Ramos (cell line): Measurements from ENCODE around the gene PPP1R14B.

Source experiments
- in situ Hi-C: fragments of 300-500 bp; cut with MboI; formaldehyde crosslinking; loops from one replicate; pipeline ENCODE4 v1.14.3; 2022; ENCODE audit warnings: low sequenced_read_pairs; ENCODE audit not compliant: unreplicated experiment

PPP1R14B gene

DNA sequence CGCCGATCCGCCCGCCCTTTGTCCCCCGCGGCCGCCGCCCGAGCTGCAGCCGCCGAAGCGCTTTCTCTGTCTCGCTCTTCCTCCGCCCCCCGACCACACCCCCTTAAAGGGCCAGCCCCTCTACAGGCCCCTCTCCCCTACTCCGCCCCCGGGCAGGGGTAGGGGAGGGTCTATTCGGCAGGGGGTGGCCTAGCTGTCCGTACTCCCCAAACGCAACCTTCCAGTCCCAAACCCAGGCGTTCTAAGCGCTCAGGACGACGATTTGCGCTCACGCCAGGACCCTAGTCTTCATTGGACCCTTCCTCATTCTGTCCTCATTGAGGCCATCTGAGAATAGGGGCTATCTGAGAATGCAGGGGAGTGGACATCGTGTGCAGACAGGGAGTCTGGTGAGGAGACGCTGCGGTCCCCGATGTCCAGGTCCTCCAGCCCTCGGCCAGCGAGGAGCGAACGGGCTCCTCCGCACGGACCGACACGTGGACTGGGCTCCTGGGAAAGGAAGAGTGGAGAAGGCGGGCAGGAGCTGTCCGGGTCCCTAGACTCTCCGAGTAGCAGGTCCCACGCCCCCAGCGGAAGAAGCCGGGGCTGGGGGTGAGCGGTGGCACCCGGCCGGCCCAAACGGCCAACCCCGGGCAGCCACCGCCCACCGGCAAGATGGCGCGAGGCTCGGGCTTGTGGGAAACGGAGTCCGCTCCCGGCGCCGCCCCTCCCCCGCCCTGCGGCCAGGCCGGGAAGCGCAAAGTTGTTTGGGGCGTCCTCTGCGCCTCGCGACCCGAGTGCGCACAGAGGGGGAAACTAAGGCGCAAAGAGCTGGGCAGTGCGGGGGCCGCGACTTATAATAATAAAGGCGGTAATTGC lies at the start of gene PPP1R14B:
Gene PPP1R14B, minus strand, starts transcription at position 73 of the 858 bp plus-strand sequence. CDS start 270 bp downstream, outside the sequence.
- in situ Hi-C loops: loop anchor here (25.0 kb wide), 3 partner anchors 890 to 1635 kb away; partner anchors contain the start of genes B3GAT3, EML3, MTA2 and ROM1

GRCh38 chr11:64296236-64296635 lies 49.5 kb upstream of the PPP1R14B start:
- in situ Hi-C loops: loop anchor here (10.0 kb wide), 1 partner anchor 301 kb away; no protein-coding TSS in a partner anchor

DNA sequence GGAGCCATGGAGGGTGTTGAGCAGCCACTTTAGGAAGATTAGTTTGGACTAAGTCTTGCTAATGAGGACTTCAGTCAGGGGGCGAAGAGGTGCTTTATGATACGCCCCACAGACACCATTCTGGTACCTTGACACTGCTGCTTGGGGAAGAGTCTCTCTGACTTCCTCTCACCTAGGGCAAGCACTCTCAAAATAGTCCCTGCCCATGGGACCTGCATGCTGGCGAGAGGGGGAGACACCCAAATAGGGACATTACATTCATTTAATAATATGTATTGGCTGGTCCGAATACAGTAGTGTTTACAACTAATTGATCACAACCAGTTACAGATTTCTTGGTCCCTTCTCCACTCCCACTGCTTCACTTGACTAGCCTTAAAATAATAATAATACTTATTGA lies 49.0 kb upstream of the PPP1R14B start:
- in situ Hi-C loops: loop anchor here (10.0 kb wide), 1 partner anchor 301 kb away; no protein-coding TSS in a partner anchor

DNA sequence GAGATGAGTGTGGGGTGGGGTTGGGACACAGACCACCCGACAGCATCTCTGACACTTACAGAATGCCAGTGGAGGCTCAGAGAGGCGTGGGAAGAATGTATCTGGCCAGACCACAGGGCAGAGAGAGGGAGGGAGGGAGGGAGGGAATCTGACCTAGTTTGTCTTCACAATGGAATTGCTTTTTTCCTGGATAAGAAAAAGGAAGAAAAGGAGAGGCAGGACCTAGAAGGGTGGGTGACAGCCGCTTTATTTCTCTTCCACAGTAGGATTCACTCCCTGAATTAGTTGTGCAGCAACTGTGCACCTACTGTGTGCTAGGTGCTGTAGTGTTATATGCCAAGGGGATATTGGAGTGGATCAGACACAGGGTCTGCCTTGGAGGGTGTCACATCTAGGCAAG lies 48.0 kb upstream of the PPP1R14B start:
- in situ Hi-C loops: loop anchor here (10.0 kb wide), 1 partner anchor 300 kb away; no protein-coding TSS in a partner anchor

GRCh38 chr11:64292460-64293254 lies 45.9 kb upstream of the PPP1R14B start:
- in situ Hi-C loops: loop anchor here (10.0 kb wide), 1 partner anchor 298 kb away; no protein-coding TSS in a partner anchor

DNA sequence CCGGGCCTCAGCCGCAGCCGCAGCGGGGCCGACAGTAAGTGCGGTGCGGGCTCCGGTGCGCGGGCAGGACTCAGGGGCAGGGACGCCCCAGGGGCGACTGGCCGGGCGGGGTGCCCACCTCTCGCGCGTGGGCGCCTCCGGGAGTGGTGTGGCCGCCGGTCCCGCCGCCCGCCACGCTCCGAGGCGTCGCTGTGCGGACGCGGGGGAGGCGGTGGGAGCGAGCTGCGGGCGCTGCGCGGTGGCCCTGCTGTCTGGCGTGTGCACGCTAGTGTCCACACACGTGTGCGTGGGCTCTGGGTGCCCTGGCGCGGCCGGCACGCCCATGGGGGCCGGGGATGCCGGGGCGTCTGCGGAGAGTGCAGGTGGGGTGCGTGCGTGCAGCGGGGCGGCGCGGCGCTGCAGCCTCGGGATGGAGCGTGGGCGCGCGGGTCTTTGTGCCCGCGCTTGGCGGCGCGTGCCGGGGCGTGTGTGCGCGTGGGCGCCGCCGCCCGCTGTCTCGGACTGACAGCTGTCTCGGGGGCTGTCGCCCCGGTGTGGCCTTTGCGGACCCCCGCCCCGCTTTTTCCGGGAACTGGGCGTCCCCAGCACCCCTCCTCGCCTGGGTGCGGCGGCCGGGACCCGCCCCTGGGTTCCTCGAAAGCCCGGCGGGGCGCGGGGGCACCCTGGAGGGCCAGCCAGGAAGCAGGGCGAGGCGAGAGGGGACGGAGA lies 45.2 kb upstream of the PPP1R14B start:
- in situ Hi-C loops: loop anchor here (10.0 kb wide), 1 partner anchor 297 kb away; no protein-coding TSS in a partner anchor

DNA sequence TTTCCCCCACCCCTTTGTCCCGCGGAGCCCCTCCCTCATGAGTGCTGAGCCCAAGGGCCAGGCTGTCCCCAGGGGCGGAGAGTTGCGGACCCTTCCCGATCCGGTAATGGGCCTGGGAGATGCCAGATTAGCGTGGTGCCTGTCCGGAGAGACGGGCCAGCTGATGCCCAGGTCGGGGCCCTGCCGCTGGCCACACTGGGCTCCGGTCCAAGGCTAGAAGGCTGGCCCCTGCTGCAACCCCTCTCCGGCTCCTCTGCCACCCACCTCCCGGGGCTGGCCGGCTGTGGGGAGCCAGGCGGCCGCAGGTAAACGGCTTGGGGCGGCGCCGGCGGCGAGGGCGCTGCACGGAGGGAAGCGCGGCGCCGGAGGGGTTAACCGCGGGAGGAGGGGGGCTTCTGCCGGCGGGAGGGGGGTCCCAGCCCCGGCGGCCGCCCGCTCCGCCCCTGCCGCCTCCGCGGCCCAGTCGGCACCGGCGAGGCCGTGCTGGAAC lies 44.6 kb upstream of the PPP1R14B start, which contains the start of gene KCNK4:
Gene KCNK4, plus strand, starts transcription at position 41 of the 490 bp plus-strand sequence. CDS start 1,717 bp downstream, outside the sequence.
- in situ Hi-C loops: loop anchor here (10.0 kb wide), 1 partner anchor 297 kb away; no protein-coding TSS in a partner anchor

GRCh38 chr11:64290352-64291261 lies 43.9 kb upstream of the PPP1R14B start:
- in situ Hi-C loops: loop anchor here (10.0 kb wide), 1 partner anchor 296 kb away; no protein-coding TSS in a partner anchor

DNA sequence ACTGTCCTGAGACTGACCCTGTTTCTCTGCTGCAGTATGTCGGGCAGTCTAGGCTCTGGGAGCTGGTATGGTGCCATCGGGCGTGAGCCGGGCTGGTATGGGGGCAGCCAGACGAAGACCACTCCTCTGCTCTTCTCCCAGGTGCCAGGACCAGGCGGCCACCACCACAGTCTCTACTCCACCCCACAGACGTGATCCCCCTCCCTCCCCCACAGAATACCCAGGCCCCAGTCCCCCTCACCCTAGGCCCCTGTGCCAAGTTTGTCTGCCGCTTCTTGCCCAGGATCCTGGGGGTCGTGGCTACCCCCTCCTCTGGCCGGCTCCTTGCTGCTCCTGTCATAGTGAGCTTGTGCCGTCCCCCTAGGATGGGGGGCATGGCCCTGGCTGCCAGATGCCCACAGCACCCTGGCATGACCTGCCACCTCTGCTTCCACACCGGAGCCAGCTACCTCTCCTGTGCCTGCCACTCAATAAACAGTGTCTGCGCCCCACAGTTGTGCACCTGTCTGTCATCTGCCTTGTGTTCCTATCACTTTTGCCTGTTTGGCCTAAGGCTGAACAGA lies 42.3 kb upstream of the PPP1R14B start:
- in situ Hi-C loops: no loop called here

DNA sequence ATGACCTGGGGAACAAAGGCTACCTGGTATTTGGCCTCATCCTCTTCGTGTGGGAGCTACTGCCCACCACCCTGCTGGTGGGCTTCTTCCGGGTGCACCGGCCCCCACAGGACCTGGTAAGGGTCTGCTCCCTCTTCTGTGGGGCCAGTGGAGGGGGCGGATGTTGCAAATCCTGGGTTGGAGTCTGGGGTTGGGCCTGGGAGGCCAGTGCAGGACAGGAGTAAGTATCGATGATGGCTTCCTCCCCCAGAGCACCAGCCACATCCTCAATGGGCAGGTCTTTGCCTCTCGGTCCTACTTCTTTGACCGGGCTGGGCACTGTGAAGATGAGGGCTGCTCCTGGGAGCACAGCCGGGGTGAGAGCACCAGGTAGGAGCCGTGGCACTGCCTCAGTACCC lies 41.6 kb upstream of the PPP1R14B start:
- in situ Hi-C loops: no loop called here

GRCh38 chr11:64287676-64288352 lies 41.1 kb upstream of the PPP1R14B start:
- in situ Hi-C loops: no loop called here

GRCh38 chr11:64286801-64287159 lies 40.0 kb upstream of the PPP1R14B start:
- in situ Hi-C loops: no loop called here

DNA sequence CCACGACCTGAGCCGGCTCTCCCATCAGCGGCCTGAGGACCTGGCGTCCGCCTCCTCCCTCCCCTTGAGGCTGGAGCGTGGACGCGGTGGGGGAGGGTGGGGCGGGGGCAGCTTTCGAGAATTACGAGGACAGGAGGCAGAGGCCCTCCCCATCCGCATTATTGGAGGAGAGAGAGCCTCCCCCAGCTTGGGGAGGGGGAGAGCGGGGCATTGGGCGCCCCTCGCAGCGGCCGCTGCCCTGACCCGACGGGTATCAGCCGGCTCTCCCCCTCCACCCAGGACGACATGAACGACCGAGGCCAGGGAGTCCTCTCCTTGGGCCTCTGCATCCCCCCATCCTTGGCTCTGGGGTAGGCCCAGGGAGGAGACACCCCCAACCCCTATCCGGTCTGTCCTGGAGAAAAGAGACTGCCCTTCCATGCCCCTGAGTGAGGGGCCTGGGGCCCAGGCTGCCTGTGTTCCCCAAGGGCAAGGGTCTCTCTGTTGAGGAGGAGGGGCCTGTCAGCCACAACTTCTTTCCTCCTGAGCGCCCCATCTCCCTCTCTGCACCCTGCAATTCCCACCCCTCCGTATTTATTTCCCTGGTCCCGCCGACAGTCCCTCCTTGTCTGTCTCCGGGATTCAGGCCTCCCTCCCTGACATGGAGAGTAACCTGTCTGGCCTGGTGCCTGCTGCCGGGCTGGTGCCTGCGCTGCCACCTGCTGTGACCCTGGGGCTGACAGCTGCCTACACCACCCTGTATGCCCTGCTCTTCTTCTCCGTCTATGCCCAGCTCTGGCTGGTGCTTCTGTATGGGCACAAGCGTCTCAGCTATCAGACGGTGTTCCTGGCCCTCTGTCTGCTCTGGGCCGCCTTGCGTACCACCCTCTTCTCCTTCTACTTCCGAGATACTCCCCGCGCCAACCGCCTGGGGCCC lies 39.4 kb upstream of the PPP1R14B start:
- in situ Hi-C loops: no loop called here

- in situ Hi-C loops: no loop called here
Measured at GRCh38 chr11:64284962-64285884, 38.5 kb upstream of the PPP1R14B start, which contains the start of gene GPR137. GPR137 (plus strand) TSS chr11:64285848; CDS start chr11:64286525, 677 bp downstream.

DNA sequence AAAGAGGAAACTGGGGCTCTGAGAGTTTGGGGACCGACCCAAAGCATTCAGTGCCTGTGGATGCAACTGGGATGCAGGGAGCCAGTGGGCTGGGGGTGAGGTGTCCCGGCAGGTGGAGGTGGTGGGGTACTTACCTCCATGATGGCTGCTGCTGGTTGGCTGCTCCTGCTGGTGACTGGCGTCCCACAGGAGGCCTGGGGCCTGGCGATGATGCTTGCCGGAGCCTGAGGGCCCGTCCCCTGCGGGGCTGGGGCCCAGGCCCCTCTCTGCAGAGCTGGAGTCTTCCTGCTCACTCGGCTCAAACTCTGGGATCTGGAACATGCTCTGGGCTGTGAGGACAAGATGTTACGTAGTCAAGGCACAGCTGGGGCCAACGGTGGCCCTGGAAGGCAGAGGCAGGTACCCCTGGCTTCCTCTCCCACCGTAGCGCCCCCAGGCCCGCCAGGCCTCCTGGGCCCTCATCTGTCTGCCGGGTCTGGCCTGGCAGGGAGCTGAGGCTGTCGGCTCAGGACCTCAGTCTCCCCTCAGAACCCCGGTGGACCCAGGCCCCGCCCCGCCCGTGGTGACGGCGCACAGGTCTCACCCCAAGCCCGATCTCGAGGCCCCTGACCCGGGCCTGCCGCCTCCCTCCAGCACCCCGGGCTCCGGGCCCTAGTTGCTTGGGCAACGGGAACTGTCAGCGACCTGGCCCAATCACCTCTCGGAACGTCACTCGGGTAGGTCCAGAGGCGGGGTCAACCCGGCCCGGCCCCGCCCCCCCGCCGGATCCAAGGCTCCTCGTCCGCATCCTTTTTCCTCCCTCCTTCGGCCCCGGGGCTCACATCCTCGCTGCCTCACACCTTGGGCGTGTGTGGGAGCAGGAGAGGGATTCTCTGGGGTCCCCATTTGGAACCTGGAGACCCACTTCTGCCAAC lies 37.6 kb upstream of the PPP1R14B start, which contains the start of gene BAD:
Gene BAD, minus strand, starts transcription at position 618 of the 914 bp plus-strand sequence. Its CDS starts 297 bp downstream, at position 321.
- in situ Hi-C loops: no loop called here
